HG03196 (cell line): ENCODE data around the gene AKR1C4.
"Not testable (repeated sequence)": the region's sequence is repeated elsewhere in the genome, so short reads cannot be mapped to it uniquely, and the experiment has no call there.

Source experiments
- ATAC-seq: cut with Tn5 transposase; IDR thresholded peaks from one replicate; pipeline ENCODE4 v1.9.1; 2021; ENCODE audit not compliant: unreplicated experiment

The AKR1C4 gene

DNA sequence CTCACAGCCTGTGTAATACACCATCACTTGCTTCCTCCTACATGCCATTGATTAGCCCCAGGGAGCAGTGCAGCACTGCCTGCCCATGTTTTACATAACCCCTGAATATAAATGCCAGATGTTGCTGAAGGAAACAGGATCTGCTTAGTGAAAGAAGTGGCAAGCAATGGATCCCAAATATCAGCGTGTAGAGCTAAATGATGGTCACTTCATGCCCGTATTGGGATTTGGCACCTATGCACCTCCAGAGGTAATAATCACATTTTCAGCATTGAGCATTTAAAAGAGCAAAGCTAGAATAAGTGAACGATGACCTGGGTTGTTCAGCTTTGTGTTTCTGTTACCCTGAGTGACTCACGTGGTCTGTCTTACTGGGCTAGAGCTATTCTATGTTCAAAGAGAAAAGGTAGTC, at the start of gene AKR1C4:
Gene AKR1C4, plus strand, starts transcription at position 136 of the 412 bp plus-strand sequence. Its CDS starts 31 bp downstream, at position 167.
- no peak for ATAC-seq

DNA sequence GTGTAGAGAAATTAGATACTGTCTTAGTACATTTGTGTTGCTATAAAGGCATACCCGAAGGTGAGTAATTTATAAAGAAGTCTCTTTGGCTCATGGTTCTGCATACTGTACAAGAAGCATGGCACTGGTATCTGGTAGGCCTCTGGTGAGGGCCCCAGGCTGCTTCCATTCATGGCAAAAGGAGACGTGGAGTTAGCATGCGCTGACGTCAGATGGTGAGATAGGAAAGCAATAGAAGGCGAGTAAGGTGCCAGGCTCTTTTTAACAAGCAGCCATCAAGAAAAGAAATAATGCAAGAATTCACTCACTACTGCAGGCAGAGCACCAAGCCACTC, 49.8 kb upstream of the AKR1C4 start:
- ATAC-seq: no peak

DNA sequence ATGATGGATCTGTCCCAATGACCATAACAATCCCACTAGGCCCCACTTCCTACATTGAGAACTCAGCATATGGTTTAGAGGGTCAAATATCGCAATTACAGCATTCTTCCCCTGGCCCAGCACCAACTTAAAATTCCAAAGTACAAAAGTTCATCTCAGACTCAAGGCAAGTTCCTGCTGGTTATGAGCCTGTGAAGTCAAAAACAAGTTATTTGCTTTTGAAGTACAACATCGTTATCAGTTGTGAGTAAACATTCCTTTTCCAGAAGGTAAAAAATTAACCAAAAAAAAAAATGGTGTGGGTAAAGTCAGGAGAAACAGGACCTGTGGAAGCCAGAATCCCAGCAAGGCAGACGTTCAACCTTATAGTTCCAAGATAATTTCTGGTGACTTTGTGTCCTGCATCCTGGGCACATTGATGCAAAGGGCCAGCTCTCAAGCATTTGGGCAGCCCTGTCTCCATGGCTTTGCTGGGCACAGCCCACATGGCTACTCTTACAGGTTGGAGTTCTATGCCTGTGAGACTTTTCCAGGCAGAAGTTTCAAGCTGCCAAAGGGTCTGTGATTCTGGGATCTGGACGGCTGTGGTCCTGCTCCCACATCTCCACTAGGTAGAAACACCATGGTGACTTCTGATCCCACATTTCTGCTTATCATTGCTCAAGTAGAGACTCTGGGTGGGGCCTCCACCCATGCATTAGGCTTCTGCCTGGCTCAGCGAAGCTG, 49.2 kb upstream of the AKR1C4 start:
- ATAC-seq: no peak

DNA sequence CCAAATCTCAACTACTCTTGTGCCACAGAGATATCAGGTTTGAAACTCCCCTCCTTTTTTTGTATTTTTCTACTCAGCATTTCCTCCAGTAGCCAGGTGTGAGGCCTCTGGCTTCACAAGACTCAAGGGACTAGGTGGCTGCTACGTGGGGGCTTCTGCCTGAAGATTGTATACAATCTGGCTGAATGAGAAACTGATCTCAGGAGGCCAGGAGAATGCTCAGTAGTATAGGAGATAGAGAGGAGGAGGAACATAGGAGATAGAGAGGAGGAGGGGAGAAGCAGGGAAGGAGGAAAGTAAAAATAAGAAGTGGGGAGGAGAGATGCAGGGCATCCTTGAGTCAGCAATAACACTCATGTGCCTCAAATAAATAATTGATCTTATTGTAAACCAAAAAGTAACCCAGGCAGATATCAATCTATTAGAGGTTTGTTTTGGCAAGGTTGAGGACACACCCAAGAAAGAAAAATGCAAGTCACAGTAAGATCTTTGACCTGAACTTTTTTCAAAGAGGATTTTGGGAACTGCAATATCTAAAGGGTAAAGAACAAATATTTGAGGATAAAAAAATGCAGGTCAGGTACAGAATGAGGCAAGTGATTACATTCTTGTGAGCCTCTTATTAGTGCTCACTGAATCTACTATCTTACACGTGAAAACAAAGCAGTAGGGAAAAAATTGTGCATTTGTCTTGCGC, 48.5 kb upstream of the AKR1C4 start:
- no peak for ATAC-seq

DNA sequence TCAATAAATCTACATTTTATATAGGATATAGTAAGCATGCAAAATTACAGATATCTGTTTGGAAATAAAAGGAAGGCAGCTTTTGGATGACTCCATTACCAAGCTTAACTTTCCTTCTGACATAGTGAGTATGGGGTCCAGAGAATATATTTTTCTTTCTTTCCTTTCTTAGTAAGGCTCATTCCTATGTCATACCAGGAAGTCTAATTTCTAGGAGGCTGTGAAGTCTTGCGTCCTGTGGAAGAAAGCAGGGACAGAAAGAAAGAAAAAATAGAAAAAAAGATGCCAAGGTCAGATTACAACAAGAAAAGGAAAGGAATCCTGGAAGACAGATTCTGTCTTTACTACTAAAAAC, 48.0 kb upstream of the AKR1C4 start:
- no peak for ATAC-seq

DNA sequence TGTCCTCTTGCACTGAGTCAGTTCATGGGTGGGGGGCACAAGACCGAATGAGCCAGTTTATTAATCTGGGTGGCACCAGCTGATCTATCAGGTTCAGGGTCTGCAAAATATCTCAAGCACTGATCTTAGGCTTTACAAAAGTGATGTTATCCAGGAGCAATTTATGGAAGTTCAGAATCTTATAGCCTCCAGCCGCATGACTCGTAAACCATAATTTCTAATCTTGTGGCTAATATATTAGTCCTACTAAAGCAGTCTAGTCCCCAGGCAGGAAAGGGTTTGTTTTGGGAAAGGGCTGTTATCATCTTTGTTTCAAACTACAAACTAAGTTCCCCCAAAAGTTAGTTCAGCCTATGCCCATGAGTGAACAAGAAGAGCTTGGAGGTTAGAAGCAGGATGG, 45.6 kb upstream of the AKR1C4 start:
- ATAC-seq: no peak

DNA sequence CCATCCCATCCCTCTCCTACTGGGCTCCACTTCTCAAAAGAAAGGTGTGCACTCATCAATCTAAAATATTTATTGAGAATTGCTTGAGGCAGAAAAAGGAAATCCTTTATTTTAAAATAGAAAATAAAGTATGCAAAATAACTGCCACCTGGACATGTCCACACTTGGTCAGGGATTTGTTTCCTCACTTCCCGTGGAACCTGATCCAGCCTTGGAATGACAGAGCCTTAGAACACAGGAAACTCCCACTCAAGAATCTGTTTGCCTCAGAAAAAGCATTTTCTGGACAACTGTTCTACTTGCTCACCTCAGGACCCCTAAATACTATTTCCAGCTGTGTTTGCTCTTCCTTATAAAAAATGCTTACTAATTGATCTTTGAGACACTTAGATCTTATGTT, 40.7 kb upstream of the AKR1C4 start:
- ATAC-seq: no peak

DNA sequence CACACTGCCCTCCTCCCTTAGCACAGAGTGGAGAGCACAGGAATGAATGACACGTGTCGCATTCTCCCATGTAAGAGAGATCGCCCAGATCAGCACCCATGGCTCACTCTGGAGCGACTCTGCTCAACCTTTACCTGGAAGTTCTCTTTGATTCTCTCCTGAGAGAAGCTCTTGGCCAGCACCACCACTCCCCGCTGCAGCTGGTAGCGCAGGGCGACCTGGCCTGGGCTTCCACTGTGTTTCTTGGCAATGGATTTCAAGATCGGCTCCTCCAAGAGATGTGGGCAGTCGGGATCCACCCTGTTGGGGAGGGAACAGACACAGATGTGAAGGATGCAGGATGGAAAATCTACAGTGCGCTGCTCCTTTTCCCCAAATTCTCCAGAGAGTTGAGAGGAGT, 39.1 kb upstream of the AKR1C4 start:
- ATAC-seq: no peak

DNA sequence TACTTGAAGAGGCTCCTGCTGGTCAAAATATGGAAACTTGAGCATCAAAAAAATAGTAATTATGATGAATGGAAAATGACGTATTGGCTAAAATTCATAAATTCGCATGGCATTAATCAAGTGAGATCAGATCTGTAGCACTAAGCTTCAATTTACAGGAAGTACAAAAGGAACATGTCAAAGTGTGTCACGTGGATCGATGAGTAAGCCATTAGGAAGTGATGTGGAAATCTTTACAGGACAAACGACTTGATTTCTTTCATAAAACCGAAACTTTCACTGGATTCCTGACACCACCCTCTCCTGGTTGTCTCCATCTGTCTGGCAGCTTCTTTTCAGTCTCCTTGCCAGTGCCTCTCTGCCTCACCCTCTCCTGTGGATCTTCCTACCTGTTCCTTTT, 37.5 kb upstream of the AKR1C4 start:
- ATAC-seq: no peak

DNA sequence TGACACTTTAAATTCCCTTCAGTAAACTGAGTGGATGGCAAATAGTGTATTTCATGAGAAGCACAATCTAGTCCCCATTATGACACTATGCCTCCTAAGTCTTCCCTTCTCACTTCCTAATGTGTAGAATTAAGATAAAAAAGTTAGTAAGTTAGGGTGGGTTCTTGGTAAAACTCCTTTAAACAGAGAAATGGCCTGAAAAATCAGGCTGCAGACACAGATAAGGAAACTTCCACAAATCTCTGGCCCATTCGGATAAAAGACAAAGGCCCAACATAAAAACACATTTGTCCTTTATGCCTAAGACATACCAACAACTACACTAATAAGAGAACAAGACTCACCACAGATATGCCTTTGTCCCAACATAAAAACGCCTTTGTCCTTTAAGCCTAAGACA, 33.1 kb upstream of the AKR1C4 start:
- ATAC-seq: no peak

DNA sequence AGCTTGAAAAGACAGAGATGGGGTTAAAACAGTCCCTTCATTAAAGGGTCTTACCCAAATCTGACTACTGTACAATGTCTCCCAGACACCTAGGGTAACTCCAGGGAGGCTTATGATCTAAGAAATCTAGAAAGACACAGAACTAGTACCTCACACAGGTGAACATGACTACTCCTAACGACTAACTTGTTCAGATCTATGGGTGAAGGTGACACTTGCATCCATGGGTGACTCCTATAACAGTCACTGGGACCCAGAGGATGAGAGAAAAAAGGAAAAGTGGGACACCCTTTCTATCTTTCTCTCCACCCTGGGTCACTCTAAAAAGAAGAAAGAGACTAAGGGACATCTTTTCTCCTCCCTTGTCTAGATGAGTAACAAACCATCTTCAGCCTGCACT, 30.9 kb upstream of the AKR1C4 start:
- no peak for ATAC-seq

DNA sequence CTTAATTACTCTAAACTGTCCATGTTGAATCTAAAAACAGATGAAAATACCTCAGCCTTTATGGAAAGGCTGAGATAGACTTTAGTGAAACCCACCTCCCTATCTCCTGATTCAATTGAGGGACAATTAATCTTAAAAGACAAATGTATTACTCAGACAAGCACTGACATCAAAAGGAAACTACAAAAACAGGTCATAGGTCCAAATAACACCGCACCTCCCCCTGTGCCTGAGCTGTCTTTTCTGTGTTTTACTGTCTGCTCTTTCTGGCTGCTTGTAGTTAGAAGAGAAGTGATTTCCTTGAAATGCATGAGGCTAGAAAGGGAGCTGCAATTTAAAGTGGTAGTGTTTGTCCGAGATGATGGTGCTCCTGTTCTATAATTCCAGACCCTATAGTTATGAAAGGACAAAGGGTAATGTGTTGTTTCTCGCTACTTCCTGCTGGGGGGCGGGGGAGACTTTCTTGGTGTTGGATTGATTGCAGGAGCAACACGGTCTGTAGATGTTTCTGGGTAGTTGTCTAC, 27.7 kb upstream of the AKR1C4 start:
- no peak for ATAC-seq

DNA sequence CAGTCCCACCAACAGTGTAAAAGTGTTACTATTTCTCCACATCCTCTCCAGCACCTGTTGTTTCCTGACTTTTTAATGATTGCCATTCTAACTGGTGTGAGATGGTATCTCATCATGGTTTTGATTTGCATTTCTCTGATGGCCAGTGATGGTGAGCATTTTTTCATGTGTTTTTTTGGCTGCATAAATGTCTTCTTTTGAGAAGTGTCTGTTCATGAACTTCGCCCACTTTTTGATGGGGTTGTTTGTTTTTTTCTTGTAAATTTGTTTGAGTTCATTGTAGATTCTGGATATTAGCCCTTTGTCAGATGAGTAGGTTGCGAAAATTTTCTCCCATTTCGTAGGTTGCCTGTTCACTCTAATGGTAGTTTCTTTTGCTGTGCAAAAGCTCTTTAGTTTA, 21.1 kb upstream of the AKR1C4 start:
- ATAC-seq: not testable (repeated sequence)

DNA sequence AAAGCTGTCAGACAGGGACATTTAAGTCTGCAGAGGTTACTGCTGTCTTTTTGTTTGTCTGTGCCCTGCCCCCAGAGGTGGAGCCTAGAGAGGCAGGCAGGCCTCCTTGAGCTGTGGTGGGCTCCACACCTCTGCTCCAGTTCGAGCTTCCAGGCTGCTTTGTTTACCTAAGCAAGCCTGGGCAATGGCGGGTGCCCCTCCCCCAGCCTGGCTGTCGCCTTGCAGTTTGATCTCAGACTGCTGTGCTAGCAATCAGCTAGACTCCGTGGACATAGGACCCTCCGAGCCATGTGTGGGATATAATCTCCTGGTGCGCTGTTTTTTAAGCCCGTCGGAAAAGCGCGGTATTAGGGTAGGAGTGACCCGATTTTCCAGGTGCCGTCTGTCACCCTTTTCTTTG, 16.1 kb upstream of the AKR1C4 start:
- not testable (repeated sequence) for ATAC-seq

DNA sequence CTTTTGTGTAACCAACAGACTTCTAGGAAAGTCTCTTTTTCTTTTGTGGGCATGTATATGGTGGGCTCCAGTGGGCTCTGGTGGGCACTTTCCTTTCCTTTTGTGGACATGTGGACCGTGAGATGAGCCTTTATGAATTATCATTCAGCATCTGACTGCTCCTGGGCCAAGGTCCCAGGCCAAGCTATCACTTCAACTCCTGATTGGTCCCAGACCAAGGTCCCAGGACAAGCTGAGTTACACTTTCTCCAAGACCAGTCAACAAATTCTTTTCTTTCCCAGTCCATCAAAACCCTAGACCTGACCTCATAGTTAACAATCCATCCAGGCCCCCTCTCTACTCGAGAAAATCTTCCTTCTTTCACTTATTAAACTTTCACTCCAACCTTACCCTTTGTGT, 12.7 kb upstream of the AKR1C4 start:
- no peak for ATAC-seq

DNA sequence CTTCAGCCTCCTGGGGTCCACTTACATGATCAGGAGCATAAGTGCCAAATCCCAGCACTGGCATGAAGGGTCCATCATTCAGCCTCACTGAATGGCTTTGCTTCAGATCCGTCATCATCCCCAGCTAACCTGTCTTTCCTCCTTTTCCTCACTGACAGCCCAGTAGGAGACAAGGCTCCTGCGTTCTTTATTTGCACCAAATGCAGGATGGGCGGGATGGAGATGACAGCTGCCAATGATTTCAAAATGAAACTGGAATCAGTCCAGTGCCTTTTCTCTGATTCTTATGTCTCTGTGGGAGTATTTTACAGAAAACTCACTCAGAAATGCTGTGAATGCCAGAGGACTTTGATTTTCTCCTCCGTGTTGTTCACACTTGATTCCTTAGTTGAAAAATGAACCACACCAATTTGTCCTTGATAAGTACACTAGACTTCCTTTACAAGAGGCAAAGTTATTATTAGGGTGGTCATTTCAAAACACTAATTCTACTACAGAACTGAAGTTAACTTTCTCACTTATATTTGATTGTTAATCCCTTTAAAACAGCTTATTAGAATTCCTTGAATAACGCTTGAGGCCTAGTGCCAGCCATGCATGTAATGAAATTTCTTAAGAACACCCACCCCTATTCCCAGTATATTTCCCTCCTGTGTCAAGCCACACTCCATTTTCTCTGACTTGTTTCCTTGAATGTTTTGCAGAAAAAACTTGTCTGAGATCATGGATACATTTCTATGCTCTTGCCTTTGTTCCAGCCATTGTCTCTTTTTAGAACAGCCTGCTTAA, 11.5 kb upstream of the AKR1C4 start, which contains the start of gene AKR1C8:
Gene AKR1C8, minus strand, starts transcription at position 164 of the 789 bp plus-strand sequence. Its CDS starts 46 bp downstream, at position 118.
- ATAC-seq: no peak

DNA sequence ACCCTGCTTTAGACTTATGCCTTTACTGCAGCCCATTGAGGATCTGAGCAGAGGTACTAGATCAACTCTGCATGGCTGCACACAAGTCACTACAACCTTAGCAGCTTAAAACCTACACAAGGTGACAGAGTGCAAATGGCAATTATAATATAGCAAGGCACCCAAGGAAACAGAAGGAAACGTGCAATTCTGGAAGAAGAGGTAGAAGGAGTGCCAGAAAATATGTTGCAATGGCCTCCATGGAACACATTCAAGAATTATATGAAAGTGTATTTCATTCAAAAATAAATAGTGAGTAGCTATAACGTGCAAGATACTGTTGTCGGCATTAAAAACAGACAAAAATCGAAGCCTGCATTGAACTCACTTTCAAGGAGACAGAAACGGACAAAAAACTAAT, 8.8 kb upstream of the AKR1C4 start:
- ATAC-seq: no peak

DNA sequence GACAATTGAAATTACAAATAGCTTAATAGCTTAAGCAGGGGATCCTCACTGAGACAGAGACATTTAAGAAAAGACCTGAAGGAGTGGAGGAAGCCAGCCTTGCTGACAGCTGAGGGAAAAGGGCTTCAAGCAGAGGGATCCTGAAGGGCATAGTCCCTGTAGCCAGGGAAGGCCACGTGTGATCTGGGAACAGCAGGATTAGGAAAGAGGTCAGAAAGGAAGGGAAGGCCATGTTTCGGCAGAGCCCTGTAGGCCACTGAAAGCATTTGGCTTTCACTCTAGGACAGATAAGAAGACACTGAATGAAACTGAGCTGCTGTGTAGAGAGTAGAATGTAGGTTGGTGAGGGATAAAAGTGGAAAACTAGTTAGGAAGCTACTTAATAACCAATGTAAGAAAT, 8.3 kb upstream of the AKR1C4 start:
- no peak for ATAC-seq

DNA sequence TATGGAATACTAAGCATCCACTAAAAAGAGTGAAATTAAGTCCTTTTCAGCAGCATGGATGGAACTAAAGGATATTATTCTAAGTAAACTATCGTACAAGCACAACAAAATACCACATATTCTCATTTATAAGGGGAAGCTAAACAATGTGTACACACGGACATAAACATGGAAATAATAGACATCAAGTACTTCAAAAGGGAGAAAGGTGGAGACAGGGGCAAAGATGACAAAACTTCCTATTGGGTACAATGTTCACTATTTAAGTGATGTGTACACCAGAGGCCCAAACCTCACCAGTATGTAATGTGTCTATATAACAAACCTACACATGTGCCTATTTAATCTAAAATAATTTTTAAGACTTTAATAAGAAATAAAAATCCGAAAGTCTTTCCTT, 2.2 kb upstream of the AKR1C4 start:
- no peak for ATAC-seq

DNA sequence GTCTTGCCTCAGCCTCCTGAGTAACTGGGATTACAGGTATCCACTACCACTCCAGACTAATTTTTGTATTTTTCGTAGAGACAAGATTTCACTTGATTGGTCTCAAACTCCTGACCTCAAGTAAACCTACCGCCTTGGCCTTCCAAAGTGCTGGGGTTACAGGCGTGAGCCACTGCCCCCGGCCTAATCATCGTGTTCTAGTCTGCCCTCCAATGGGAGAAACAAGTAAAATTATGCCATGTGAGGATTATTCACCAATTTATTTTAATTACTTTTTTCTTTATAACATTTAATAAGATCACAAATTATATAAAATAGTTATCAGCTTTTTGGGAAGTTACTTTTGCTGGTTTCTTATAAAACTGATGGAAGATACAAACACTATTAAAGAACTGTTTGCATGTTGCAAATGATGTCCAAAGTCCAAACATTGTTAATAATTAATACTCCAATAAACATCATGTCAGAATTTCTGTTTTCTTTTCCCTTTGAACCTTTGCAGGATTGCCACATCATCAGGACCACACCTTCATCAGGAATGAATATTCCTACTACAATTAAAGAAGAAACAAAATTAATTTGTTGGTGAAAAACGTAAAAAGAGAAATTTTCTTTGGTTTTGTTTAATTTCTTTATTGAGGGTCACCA, 786 bp upstream of the AKR1C4 start:
- no peak for ATAC-seq

DNA sequence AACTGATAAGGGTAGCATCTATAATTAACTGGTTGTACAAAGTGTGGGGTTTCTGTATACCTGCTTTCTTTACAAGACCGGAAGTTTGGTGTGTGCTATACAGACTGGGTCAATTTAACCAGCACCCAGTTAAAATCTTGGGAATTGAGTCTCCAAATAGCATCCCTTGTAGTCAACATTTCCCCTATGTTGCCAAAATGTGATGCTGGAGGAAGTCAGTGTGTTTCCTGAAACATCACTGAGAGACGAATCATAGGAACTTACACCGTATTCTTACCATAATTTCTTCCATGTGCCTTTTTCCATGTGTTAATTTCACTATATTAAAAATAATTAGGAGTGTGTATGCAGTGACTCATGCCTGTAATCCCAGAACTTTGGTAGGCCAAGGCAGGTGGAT, 1.7 kb downstream of the AKR1C4 start:
- ATAC-seq: no peak
